Activated B cell treated with CpG ODN at 0.5 μM for 24 hours (primary cell): ENCODE measurements around the gene TCP11L2. TPM values are rescaled to one million over a fixed set of nuclear protein-coding genes. Genes with fewer than 3 reads are reported as not detected.

Source experiments
- ATAC-seq: fragments of 200-7000 bp; cut with Tn5 transposase; one replicate; pipeline ENCODE4 v1.10.0; 2021; ENCODE audit warnings: low read depth, mild to moderate bottlenecking, moderate library complexity
- CTCF ChIA-PET: fragments of 350-600 bp; sonication (Branson Sonifier 250); formaldehyde crosslinking; loops from one replicate; lab custom pipeline; 2021; ENCODE audit warnings: antibody characterized with exemption; lab: Charles Lee
- POLR2A ChIA-PET: fragments of 350-600 bp; sonication (Branson Sonifier 250); formaldehyde crosslinking; loops from one replicate; lab custom pipeline; 2021; ENCODE audit warnings: antibody characterized with exemption; lab: Charles Lee
- DNase-seq: peaks from one replicate; pipeline ENCODE4 v3.0.0; 2022
- H3K27ac Mint-ChIP-seq: one replicate; pipeline ENCODE4 v1.8.0; 2020; ENCODE audit warnings: mixed read lengths
- H3K27me3 Mint-ChIP-seq: one replicate; pipeline ENCODE4 v1.8.0; 2021; ENCODE audit warnings: mixed read lengths
- H3K36me3 Mint-ChIP-seq: one replicate; pipeline ENCODE4 v1.8.0; 2021; ENCODE audit warnings: low read depth, mixed read lengths
- H3K4me1 Mint-ChIP-seq: one replicate; pipeline ENCODE4 v1.8.0; 2021; ENCODE audit warnings: mixed read lengths
- H3K4me3 Mint-ChIP-seq: one replicate; pipeline ENCODE4 v1.8.0; 2020; ENCODE audit warnings: mild to moderate bottlenecking, mixed read lengths
- H3K9me3 Mint-ChIP-seq: one replicate; pipeline ENCODE4 v1.8.0; 2020; ENCODE audit warnings: mixed read lengths
- CTCF ChIP-seq: fragments of 200-600 bp; IDR thresholded peaks from one replicate; pipeline ENCODE4 v1.8.0; 2022; ENCODE audit warnings: antibody characterized with exemption, mild to moderate bottlenecking
- intact Hi-C: fragments of 100-400 bp; cut with micrococcal nuclease; formaldehyde crosslinking; loops from one replicate; pipeline ENCODE4 v1.15.1; 2024
- total RNA-seq: library from RNA; stranded (reverse); gene quantifications from 2 replicates; pipeline ENCODE4 v1.2.3, GENCODE V29; 2022

TCP11L2 gene
- total RNA-seq, 1 donor from 2014 or later: 52.5 TPM

- ChIA-PET POLR2A (interaction anchor here (0.7 to 1.4 kb wide), 2 partner anchors 9 to 93 kb away, joined by 4 to 5 read pairs; no protein-coding TSS in a partner anchor), CTCF (interaction anchor here (2.0 kb wide), 1 partner anchor 39 kb away, joined by 4 read pairs; no protein-coding TSS in a partner anchor)
- ATAC-seq (no peak), DNase-seq (no peak)
- no peaks in the 10 kb centered on the region for H3K27me3 Mint-ChIP-seq
- H3K27ac Mint-ChIP-seq: no peak overlapping the region
- no peak overlapping the region for H3K4me3 Mint-ChIP-seq
- H3K9me3 Mint-ChIP-seq: no peaks in the 10 kb centered on the region
- intact Hi-C loops: loop anchor here (10.0 kb wide), 2 partner anchors 952 to 1202 kb away; partner anchors contain the start of gene WASHC4
- peaks cover 62% of the 10 kb centered on the region for H3K36me3 Mint-ChIP-seq
- H3K4me1 Mint-ChIP-seq: peaks cover 78% of the 10 kb centered on the region
- no peak for TF ChIP-seq CTCF
These were observed 4.6 kb downstream of the TCP11L2 start for GRCh38 chr12:106307181-106307580.

- no peak for TF ChIP-seq CTCF
- DNase-seq (no peak), ATAC-seq (no peak)
- intact Hi-C loops: loop anchor here (10.0 kb wide), 2 partner anchors 953 to 1203 kb away; partner anchors contain the start of gene WASHC4
- Mint-ChIP-seq H3K27me3 (no peaks in the 10 kb centered on the region), H3K9me3 (no peaks in the 10 kb centered on the region), H3K4me3 (no peak overlapping the region), H3K4me1 (peaks cover 76% of the 10 kb centered on the region), H3K36me3 (peaks cover 68% of the 10 kb centered on the region), H3K27ac (no peak overlapping the region)
- ChIA-PET CTCF (no interaction called here), POLR2A (interaction anchor here (1.0 to 1.1 kb wide), 2 partner anchors 22 to 61 kb away, joined by 3 read pairs; no protein-coding TSS in a partner anchor)
These were observed 5.6 kb downstream of the TCP11L2 start for GRCh38 chr12:106308121-106308520.

DNA sequence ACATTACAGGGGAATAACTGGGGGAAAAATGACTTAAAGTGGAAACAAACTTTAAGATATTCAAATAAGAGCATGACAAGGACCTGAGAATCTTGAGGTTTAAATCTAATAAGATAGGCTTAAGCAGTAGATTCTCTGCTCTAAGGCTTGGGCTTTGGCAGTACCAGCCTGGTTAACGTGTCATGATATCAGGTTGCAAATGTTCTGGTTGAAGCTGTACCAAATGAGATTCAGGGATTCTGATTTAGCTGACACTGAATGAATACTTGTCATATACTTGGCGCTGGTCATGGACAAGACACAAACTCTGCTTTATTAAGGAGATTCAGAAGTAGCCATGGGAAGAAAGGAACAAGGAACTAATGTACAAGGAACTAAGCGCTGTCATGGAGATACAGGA is 6.1 kb downstream of the TCP11L2 start:
- intact Hi-C loops: loop anchor here (10.0 kb wide), 2 partner anchors 954 to 1204 kb away; partner anchors contain the start of gene WASHC4
- DNase-seq (no peak), ATAC-seq (no peak)
- no peak for TF ChIP-seq CTCF
- Mint-ChIP-seq H3K4me3 (no peak overlapping the region), H3K9me3 (no peaks in the 10 kb centered on the region), H3K4me1 (peaks cover 73% of the 10 kb centered on the region), H3K27ac (no peak overlapping the region), H3K36me3 (peaks cover 70% of the 10 kb centered on the region), H3K27me3 (no peaks in the 10 kb centered on the region)
- ChIA-PET CTCF (no interaction called here), POLR2A (interaction anchor here (1.0 to 1.1 kb wide), 2 partner anchors 23 to 62 kb away, joined by 3 read pairs; no protein-coding TSS in a partner anchor)

GRCh38 chr12:106309671-106310505 is 7.4 kb downstream of the TCP11L2 start:
- no peak for TF ChIP-seq CTCF
- intact Hi-C loops: loop anchor here (10.0 kb wide), 2 partner anchors 955 to 1205 kb away; partner anchors contain the start of gene WASHC4
- no peak overlapping the region for H3K4me3 Mint-ChIP-seq
- no peaks in the 10 kb centered on the region for H3K9me3 Mint-ChIP-seq
- CTCF ChIA-PET: interaction anchor here (1.3 to 2.1 kb wide), 3 partner anchors 83 to 889 kb away, joined by 3 to 9 read pairs (median 6); no protein-coding TSS in a partner anchor
- peaks cover 67% of the 10 kb centered on the region for H3K36me3 Mint-ChIP-seq
- H3K4me1 Mint-ChIP-seq: peaks cover 60% of the 10 kb centered on the region
- H3K27ac Mint-ChIP-seq: peak overlapping the region; percentile 37
- ATAC-seq (no peak), DNase-seq (no peak)
- POLR2A ChIA-PET: interaction anchor here (1.4 to 1.9 kb wide), 3 partner anchors 8 to 82 kb away, joined by 3 to 10 read pairs (median 4); partner anchors contain the start of gene TCP11L2
- no peaks in the 10 kb centered on the region for H3K27me3 Mint-ChIP-seq
